IPS-NIHi11 (cell line): Measurements from ENCODE around the gene MFNG.

Source experiments
- DNase-seq: peaks from one replicate; pipeline ENCODE4 v3.0.0; 2012; ENCODE audit warnings: mixed read lengths, low spot score

The MFNG gene

DNA sequence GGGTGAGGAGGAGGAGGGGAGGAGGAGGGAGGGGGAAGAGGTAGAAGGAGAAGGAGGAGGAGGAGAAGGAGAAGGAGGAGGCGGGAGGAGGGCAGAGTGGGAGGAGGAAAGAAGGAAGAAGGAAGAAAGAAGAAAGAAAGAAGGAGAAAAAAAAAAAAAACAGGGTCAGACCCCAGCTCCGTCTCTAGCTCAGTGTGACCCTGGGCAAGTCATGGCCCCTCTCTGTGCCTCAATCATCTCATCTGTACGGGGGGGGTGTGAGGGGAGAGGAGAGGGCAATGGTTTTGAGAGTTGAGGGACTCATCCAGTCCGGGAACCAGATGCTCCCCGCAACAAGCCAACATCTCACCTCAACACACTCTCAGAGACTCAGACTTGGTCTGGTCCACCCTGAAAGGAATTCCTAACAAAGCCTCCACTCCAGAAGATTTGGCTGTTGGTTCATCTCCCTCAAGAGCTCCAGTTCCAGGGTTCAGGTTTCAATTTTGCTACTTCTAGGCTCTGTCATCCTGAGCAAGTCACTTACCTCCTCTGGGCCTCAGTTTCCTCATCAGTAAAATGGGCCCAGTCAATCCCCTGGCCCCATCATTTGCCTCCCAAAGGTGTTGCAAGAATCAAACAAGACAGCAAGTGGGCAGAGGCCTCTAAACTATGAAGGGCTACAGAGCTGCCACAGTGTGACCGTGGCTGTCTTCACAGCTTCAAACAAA lies 25.4 kb upstream of the MFNG start:
- DNase-seq: no peak

DNA sequence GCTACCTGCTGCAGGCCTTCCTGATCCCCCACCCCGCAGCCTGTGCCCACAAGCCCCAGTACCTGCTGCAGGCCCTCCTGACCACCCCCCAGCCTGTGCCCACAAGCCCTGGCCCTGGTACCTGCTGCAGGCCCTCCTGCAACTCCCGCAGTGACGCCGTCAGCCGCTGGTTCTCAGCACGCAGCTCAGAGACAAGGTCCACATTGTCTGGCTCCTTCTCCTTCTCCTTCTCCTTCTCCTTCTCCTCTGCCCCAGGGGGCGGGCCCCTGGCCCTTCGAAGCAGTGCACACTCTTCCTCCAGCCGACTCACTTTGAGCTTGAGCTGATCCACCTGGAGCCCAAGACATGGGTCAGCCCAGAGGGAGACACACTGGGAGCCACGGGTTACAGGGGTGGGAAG lies 23.9 kb upstream of the MFNG start:
- no peak for DNase-seq

DNA sequence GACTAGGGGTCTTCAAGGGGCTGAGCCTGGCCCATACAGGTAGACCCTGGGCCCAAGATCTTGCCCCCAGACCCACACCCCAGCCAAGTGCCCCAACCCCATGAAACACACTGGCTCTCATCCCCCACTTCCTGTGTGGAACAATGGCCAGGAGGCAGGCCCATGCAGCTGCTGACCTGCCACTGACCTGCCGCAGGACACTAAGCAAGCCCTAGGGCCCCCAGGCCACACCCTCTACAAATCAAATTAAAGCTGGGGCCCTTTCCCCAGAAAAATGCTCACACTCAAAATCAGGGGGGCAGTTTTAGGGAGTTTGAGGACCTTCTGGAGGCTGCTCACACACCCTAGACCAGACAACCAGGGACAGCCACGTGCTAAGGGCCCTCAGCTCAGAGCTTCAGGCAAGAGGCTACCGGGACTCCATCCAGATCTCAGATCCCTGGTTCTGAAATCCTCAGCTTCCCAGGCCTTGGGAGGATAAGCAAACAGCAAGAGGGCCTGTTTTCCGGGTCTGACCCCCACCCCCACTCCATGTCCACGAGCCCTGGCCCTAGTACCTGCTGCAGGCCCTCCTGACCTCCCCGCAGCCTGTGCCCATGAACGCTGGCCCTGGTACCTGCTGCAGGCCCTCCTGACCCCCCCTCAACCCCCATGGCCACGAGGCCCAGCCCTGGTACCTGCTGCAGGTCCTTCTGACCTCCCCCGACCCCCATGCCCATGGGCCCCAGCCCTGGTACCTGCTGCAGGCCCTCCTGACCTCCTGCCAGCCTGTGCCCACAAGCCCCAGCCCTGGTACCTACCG lies 23.1 kb upstream of the MFNG start:
- no peak for DNase-seq

DNA sequence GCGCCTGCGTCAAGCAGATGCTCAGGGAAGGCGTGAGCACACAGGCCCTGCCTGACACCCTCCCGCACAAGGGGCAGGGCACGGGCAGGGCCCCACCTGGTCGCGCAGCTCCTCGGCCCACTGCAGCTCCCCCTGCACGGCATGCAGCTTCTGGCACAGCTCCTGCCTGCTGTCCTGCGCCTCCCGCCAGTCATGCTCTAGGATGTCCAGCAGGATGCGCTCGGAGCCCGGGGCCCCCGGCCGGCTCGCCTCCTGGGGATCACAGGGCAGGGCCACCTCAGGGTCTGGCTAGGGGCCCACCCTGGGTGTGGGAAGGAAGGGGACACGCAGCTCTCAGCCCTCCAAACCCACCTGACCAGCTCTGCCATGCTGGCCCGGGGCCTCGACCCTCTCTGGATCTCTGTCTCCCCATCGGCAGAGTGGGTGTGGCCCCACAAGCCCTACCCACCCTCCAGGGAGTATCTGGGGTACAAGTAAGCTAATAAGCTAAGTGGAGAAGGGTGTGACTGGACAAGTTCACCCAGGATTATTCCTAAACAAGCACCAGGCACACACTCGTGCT lies 22.3 kb upstream of the MFNG start:
- no peak for DNase-seq

DNA sequence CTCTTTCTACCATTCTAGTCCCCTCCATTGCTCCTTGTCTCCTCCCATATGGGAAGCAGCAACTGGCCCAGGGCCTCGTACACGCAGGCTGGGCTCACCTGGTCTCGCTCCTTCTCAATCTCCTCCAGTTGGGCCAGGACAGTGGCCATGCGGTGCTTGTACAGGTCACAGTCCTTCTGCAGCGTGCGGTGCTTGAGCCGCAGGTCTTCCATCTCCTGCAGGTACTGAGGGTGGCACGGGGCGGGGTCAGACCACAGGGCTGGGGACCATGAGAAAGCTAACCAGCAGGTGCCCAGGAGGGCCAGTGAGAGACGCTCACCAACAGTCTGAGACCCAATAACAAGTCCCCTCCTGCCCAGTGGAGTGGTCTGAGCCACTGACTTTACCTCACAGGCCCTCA lies 21.5 kb upstream of the MFNG start:
- DNase-seq: no peak

DNA sequence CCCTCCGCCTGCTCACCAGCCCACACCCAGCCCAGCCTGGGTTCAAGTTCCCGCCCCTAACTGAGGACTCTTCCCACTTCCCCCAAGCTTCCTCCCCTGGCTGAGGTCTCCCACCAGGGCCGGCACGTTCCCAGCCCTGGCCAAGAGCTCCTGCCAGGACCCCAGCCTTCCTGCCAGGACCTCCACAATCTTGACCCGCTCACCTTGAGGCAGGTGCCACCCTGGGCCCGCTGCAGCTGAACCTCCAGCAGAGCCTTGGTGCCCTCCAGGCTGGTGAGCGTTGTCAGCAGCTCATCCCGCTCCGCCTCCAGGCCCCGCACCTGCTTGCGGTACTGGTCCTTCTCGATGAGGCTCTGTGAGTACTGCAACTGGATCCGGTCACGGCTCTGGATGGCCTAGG lies 19.8 kb upstream of the MFNG start:
- DNase-seq: no peak

DNA sequence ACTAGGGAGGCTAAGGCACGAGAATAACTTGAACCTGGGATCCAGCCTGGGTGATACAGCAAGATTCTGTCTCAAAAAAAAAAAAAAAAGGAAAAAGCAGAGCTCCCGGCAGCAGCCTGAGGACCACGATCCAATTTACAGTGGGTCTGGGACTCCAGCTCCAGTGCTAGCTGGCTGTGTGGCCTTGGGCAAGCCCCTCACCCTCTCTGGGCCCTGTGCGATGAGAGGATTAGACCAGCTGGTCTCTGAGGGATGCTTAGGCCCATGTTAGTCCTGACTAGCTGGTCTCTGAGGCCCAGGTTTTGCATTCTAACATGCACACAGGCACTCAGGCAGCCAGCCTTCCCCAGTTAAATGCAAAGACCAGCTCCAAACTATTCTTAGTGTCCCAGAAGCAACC lies 19.4 kb upstream of the MFNG start:
- DNase-seq: no peak

DNA sequence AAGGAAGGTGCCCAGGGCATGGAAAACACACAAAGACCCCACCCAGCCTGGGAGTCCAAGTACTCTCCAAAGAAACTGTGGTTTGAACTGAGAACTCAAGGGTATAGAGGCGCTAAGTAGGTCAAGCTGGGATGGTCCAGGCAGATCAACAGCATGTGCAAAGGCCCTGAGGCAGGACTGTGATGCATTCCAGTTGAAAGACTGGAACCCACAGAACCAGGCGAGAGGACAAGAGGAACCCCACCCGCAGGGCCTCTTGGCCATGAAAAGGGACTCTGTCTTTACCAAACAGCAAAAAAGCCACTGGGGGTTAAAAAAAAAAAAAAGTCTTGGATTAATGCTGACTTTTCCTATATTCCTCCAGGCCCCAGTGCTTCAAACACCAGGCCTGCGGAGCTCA lies 18.8 kb upstream of the MFNG start:
- DNase-seq: no peak

DNA sequence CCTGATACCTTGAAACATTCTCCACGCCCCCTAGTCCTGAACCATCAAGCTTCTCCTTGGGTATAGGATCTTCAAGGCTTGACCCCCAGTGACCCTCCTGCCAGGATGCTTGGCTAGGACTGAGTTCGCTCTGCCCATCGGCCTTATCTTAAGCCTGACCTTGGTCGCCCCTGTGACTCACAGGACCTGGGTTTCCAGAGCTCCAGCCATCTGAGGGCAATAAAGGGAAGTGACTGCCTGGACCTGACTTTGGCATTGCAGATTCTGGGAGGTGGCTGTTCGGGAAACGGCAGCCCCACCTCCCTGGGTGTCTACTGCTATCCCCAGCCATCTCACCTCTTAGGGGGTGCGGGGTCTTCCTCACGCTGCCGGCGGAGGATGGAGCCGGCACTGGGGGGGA lies 17.7 kb upstream of the MFNG start:
- DNase-seq: no peak

DNA sequence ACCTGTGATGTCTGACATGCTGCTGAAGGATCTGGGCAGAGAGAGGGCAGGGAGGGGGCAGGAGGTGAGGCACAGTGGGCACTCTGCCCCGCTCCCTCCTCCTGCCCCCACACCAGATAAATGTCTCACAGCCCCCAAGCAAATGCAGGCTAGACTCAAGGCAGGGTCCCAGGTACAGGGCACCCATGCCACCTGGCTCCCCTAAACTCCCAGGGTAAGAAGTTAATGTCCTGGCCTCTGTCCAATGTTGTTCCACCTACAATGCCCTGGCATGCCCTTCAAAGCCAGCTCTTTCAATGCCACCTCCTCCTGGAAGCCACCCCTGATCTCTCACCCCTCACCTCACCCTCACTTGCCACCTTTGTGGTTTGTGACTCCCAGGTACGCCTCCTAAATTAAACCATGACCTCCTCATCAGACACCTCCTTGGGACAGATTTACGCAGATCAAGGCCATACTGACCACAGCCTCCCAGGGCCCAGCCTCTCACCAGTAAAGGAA lies 17.0 kb upstream of the MFNG start:
- DNase-seq: no peak

DNA sequence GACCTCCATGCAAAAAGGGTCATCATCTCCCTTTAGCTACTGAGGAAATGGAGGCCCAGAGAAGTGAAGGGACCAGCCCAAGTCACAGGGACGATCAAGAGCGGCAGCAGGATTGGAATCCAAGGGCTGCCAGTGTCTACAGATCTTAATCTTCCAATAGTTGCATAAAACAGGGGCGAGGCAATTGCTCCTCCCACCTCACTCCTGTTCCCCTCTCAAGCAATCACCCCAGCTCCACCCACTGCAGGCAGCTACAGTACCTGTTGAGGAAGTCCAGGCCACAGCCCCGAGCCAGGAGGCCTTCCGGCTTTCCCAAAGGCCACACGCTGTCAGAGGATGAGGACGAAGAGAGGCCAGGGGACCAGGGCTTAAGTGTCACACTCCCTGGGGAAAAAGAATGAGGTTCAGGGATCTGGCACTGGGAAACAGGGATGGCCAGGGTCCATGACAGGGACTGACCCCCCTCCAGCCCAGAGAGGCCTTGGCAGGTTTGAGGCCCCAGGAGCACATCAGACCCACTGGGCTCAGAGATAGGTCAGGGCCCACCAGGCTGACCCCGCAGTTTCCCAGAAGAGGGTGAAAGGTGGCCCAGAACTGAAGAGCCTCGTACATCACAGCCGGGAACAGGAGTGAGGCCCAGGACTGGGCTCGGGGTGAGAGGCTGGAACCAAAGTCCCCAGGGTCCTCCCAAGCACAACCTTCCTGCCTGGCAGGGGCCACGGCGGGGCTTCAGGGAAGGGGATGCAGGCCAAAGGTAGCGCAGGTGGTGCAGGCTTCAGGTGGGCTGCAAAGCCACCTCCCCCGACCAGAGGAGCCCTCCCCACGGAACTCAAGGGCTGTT lies 16.4 kb upstream of the MFNG start:
- DNase-seq: no peak

DNA sequence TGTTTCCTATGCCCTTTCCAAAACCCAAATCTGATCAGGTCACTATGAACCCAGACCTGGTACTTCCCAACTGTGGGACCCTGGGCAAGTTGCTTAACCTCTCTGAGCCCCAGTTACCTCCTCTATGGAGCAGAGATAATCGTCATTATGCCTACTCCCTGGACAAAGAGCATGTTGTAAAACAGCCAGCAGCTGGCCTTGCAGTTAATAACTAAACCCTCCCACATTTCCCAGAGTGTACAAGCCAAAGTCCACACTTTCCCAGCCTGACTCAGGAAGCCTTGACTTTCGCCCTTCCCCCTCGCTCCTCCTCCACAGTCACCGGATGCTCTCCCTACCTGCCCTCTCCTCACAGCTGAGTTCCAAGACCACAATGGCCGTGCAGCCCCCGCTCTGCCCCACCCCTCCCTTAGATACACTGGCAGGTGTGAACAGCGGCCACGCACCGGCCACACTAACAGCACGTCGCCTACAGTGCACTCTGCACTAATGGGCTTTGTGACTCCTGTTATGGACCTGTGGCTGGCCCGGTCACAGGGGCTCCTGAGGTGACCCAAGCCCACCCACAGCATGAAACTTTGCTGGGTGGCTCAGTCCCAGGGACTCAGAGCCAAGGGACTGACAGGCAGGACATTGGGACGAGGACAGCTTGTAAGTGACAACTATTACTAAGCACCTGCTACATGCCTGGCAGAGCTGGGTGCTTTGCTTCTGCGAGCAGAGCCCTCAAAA lies 15.6 kb upstream of the MFNG start:
- no peak for DNase-seq

DNA sequence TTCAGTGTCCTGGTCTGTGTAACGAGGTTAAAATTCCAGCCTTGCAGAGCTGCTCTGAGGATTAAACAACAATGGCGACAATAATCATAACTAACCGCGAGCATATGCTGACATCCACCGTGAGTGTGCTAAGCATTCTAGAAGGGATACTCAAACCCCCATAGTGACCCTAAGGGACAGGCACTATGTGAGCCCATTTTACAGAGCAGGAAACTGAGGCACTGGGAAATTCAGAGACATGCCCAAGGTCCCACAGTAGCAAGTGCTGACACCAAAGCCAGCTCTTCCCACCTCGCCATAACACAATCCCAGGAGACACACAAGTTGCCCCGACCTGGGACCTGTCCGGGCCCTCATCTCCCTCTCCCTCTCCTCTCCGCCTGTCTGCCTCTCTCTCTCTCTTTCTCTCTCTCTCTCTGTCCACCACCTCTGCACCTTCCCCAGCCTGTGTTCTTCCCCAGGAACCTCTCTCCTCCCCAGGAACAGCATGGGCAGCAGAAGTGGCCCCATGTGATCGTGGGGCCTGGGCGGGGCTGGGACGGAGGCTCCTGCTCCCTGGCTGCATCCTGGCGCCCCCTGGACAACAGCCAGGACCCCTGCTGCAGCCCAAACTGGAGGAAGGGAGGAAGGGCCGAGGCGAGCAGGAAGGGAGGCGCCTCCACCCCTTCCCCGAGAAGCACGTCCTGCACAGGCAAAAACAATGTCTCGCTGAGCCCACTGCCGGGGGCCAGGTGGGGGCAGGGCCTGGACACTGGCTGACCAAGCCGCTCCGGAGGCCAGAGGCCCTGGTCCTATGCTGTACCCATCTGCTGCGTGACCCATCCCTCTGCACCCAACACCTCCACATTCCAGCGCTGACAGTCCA lies 14.8 kb upstream of the MFNG start:
- no peak for DNase-seq

DNA sequence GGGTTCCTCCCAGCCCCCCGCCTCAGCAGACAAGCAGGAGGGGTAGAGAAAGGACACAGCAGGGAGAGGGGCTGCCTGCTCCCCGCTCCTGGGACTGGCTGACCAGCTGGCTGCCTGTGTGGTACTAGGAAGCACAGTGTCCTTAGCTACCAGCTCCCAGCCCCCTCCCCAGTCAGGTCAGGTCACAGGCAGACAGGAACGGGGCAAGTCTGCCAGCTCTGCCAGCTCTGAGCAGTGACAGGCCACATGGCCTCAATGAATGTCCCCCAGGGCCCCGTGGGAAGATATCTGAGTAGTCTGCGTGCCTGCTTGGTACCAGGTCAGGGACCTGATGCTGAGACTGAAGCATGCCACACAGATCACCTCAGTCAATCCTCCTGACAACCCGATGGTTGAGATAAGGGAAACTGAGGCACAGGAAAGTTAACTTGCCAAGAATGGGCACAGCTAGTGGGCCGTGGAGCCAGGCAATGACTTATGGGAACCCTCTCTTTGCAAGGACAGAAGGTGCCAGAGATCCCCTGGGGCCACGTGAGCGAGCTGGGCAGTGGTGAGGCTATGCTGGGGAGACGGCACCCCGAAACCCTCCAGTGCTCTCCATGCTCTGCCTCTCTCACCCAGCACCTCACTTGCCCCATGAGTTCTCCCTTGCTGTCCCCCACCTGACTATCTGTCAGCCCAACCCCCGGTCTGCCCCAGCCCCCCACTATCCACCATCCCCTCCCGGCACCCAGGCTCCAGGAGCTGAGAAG lies 13.8 kb upstream of the MFNG start:
- DNase-seq: no peak

DNA sequence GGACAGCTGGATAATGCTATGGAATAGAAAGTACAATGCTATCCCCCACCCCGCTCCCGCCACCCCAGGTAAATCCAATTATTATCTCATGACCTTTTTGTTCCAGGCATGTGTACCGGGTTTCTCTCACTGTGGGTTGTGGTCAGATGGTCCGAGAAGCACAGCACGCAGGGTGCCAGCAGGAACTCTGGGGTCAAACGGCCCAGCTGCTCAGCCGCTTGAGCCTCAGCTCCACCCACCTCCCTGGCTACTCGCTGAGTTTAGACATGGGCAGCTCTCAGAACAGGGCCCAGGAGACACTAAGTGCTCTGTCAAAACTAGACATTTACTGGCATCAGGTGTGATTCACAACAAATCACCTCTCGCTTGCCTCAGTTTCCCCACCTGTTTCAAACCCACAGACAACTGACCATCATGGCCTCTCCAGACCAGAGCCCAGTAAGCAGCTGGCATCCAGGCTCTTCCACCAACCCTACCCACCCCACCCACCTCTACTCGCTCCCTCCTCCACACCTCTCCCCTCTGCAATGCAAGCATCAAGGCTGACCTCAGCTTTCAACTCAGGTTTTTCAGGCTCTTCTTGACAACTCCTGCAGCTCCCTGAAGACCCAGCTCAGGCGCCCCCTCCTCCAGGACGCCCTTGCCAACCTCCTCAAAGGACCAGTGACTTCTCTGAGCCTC lies 13.0 kb upstream of the MFNG start:
- DNase-seq: no peak

DNA sequence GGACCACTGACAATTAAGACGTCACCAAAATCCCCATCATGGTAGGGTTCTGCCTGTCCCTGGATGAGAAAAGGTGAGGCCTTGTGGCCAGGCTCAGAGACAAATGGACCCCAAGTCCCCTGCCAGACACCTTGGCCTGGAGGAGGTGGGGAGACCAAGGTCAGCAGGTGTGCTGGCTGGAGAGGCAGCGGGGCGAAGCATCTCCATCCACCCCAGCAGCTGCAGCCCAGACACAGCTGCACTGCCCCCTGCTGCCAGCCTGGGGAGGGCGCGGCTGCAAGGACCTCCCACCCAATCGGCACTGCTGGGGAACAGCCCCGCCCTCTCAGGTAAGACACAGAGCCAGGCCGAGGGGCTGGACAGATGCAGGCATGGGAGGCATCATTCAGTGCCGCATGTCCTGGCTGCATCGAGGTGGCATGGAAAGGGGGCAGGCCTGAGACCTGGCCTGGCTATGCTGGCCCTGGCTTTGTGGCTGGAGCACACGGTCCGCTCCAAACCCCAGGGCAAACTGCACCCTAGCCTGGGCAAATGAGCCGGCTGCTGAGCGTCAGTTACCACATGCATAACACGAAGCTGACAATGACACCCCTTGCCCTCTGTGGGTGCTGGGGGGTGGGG lies 12.2 kb upstream of the MFNG start:
- DNase-seq: peak; percentile 97

DNA sequence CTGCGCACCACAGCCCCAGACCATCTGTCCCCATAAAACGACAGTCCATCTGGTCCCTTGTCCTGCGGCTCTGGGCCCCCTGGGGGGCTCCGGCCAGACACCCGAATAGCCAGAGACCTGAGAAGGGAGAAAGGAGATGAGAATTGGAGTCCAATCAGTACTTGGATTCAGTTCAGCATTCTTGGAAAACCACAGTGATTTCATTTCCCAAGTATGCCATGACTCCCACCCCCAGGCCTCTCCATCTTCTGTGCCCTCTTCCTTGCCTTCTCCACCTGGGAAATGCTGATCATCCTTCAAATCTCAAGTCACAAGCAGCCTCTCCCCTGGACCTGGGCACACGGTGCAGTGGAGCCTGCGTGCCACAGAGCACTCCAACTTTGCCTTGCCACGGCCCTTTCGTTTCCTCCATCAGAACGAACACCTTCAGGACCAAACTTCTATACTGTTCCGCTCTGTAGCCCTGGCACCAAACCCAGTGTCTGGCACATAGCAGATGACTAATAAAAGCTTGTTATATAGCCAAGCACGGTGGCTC lies 10.9 kb upstream of the MFNG start:
- DNase-seq: no peak

DNA sequence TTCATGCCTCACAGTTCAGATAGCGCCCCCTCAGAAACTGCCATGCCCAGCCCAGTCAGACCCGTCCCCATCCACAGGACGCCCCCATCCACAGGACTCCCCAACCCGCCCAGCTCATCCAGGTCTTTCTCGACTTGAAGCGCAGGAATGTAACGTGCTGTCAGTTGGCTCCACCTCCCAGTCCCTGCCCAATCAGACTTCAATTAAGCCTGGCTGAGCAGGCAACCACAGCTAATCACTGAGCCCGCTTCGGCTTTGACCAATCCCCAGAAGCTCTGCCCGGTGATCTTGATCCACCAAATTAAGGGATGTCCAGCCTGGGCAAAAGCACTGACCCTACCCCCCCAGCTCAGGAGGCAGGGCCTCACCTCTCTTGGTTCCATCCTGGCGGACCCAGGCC lies 10.5 kb upstream of the MFNG start:
- peak; percentile 75 for DNase-seq

DNA sequence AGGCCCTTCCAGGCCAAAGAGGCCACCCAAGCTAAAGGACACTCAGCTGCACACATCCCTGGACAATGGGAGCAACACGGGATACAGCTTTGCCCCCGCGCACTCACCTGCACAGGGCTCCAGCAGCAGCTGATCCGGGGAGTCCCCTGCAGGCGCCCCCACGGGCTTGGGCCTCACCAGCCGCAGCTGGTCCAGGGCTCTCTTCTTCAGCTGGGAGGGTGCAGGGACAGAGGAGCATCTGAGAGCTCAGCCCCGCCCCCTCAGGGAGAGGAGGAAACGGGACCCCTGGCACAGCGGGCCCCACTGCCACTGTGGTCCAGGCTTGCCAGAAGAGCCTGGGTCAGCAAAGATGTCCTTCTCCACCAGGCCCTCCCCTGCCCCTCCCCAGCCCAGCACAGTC lies 7.8 kb upstream of the MFNG start:
- DNase-seq: no peak
